ENCODE results near the gene C3orf22. TPM values are rescaled to one million over a fixed set of nuclear protein-coding genes. Genes with fewer than 3 reads are reported as not detected.
A peak's percentile ranks its signal among the peaks of the same experiment; 100 is the strongest.

C3orf22 gene
- total and polyA plus RNA-seq, 9 of the 15 experiments (the other 6 are each of a cell fraction or from before 2014, with no cell fraction given) = not detected

- WGBS (ENCODE audit: insufficient coverage, low coverage, missing lambda C conversion rate) = 100% methylated on average over 1 of the region's 101 CpGs
- Histone ChIP-seq H3K9me3 (replicated peaks; ENCODE audit: control insufficient read depth, insufficient read depth, low read depth, low read length) (peaks cover 2% of the 10 kb centered on the region), H3K4me1 (replicated peaks in 1 of 2; ENCODE audit: control insufficient read depth in 2 of 2, insufficient read depth in 2 of 2, low read length in 2 of 2) (peaks cover 14 to 23% of the 10 kb centered on the region in 2 experiments), H2AFZ (ENCODE audit: low read depth, low read length) (no peak overlapping the region), H3K9ac (ENCODE audit: insufficient read depth in 1 of 2, low read depth in 2 of 2, low read length in 2 of 2) (no peak overlapping the region), H3K27ac (ENCODE audit: extremely low read depth, low read depth, low read length) (no peak overlapping the region; the same call in 2 of the 3 replicates), H3K4me3 (no peak overlapping the region), H3K9me1 (ENCODE audit: control insufficient read depth, insufficient read depth, low read length) (no peaks in the 10 kb centered on the region), H4K20me1 (replicated peaks; ENCODE audit: control insufficient read depth, insufficient read depth, low read length) (no peaks in the 10 kb centered on the region), H3K27me3 (ENCODE audit: control insufficient read depth in 2 of 2, insufficient read depth in 2 of 2, low read length in 2 of 2) (peaks cover 0 to 9% of the 10 kb centered on the region in 2 experiments; a peak in 3 of 5 replicates), H3K36me3 (ENCODE audit: control insufficient read depth, insufficient read depth, low read length) (no peaks in the 10 kb centered on the region), H3K79me2 (ENCODE audit: control insufficient read depth, insufficient read depth, low read length) (no peaks in the 10 kb centered on the region), H3K4me2 (ENCODE audit: insufficient read depth, low read length) (no peak overlapping the region)
- TF ChIP-seq ZBTB33 (CRISPR knock-in tag; IDR thresholded peaks at IDR 0.05) = peak; percentile 39; the same call in 1 of the 2 replicates
- TF ChIP-seq PATZ1 (CRISPR knock-in tag; IDR thresholded peaks at IDR 0.05; ENCODE audit: borderline replicate concordance) = no peak
- BruUV-seq (replicated peaks) = no TSS peak
- intact Hi-C loops (cut with micrococcal nuclease) = loop anchor here (2.0 kb wide), 1 partner anchor 65 kb away; no protein-coding TSS in a partner anchor
- CTCF ChIA-PET (ENCODE audit: low intra/inter-chr PET ratio) = no interaction called here
- no peak for FAIRE-seq
- in situ Hi-C loops (cut with MboI) = no loop called here
- ATAC-seq = no peak
- no peak for DNase-seq (ENCODE audit: extremely low read depth in 1 of 4, low spot score in 3 of 4)
- POLR2A ChIA-PET = no interaction called here
Measured at GRCh38 chr3:126541628-126542339, 16.9 kb downstream of the C3orf22 start.

Measured in K562 (cell line).